ENCODE data around the gene PDE8B. TPM values are rescaled to one million over a fixed set of nuclear protein-coding genes. Genes with fewer than 3 reads are reported as not detected.

PDE8B gene
- total and polyA plus RNA-seq, 2 donors from 2014 or later = 3.7 to 4.5 TPM

DNA sequence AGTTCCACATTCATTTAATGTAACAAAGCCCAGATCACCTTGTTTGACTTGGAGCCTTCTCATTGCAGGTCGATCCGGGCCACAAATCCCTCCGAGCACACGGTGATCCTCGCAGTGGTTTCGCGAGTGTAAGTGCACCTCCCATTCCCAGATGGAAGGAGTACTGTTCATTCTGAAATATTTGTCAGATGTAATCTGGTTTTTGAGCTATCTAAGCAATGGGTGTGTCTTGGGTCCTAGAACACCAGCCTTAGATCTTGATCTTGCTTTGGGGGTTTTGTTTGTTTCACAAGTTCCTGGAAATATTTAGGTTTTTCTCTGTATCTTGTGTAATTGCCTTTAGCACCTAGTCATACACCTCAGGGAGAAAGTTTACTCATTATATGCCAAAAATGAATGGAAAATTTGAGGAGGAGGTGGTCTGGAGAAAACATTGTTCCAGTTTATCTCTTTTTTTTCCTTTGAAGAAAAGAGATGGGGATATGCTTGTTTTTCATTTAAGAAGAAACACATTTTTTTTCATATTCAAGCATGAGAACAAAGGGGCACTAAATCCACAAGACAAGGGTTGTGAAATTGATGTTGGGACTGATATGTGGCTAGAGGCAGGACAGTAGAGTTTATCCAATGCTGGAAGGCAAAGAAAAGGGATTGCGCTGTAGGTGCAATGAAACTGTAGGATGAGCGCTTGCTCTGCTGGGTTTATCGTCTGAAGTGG is 118.6 kb downstream of the PDE8B start:
- no peaks in the 10 kb centered on the region for H3K36me3 ChIP-seq (ENCODE audit: control insufficient read depth in 2 of 3, insufficient read depth in 3 of 3, low read length in 3 of 3)
- intact Hi-C loops (cut with DNase I) = no loop called here
- H3K9ac ChIP-seq (ENCODE audit: low read length in 3 of 3) = no peak overlapping the region
- no peaks in the 10 kb centered on the region for H3K4me1 ChIP-seq (ENCODE audit: control insufficient read depth in 2 of 3, insufficient read depth in 2 of 3, low read depth in 1 of 3, low read length in 3 of 3)
- H3K4me3 ChIP-seq (ENCODE audit: low read length in 3 of 3) = no peak overlapping the region
- DNase-seq = no peak
- no peak overlapping the region for H3K27ac ChIP-seq (ENCODE audit: low read depth in 2 of 2, low read length in 2 of 2)
- TF ChIP-seq, protein P1, sequence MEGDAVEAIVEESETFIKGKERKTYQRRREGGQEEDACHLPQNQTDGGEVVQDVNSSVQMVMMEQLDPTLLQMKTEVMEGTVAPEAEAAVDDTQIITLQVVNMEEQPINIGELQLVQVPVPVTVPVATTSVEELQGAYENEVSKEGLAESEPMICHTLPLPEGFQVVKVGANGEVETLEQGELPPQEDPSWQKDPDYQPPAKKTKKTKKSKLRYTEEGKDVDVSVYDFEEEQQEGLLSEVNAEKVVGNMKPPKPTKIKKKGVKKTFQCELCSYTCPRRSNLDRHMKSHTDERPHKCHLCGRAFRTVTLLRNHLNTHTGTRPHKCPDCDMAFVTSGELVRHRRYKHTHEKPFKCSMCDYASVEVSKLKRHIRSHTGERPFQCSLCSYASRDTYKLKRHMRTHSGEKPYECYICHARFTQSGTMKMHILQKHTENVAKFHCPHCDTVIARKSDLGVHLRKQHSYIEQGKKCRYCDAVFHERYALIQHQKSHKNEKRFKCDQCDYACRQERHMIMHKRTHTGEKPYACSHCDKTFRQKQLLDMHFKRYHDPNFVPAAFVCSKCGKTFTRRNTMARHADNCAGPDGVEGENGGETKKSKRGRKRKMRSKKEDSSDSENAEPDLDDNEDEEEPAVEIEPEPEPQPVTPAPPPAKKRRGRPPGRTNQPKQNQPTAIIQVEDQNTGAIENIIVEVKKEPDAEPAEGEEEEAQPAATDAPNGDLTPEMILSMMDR (IDR thresholded peaks at IDR 0.05; ENCODE audit: borderline replicate concordance, extremely low read depth, insufficient read depth) = no peak
- H3K27me3 ChIP-seq (ENCODE audit: control insufficient read depth, insufficient read depth, low read length) = no peaks in the 10 kb centered on the region
- no peak for FAIRE-seq
- H3K9me3 ChIP-seq (ENCODE audit: control insufficient read depth in 2 of 3, insufficient read depth in 1 of 3, low read length in 3 of 3) = no peaks in the 10 kb centered on the region

DNA sequence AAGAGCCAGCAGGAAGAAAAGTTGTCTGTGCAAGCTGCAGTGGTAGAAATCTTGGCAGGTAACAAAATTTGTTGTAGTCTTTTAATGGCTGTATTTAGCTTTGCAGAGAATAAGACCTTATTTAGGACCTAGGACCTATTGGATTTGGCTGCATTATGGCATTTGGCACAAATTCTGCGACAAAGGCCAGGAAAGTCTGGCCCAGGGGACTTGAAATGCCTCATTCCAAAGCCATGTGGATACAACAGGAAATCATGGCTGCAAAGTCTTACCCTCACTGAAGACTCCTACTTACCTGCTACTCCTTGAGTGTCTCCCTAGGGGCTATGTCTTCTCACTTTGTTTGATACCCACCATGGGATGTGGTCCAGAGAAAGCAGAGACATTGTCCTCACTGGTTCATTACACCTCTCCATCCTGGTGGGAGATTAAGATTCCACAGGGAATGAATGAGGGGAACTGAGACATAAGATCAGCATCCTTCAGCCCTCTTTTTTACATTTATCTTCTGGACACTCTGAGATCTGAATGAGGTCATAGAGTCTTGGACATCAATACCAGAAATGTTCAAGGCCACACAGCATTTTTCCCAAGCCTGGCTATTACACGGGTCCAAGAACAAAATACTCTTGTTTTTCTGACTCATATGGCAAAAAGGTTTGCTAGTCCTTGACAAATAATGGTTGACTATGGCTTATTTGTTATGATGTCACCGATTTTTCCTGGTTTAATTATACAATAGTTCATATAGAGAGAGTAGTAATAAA is 119.4 kb downstream of the PDE8B start:
- no peak overlapping the region for H3K9ac ChIP-seq (ENCODE audit: low read length in 3 of 3)
- no peaks in the 10 kb centered on the region for H3K36me3 ChIP-seq (ENCODE audit: control insufficient read depth in 2 of 3, insufficient read depth in 3 of 3, low read length in 3 of 3)
- DNase-seq = no peak
- no peaks in the 10 kb centered on the region for H3K4me1 ChIP-seq (ENCODE audit: control insufficient read depth in 2 of 3, insufficient read depth in 2 of 3, low read depth in 1 of 3, low read length in 3 of 3)
- intact Hi-C loops (cut with DNase I) = no loop called here
- no peaks in the 10 kb centered on the region for H3K9me3 ChIP-seq (ENCODE audit: control insufficient read depth in 2 of 3, insufficient read depth in 1 of 3, low read length in 3 of 3)
- no peaks in the 10 kb centered on the region for H3K27me3 ChIP-seq (ENCODE audit: control insufficient read depth, insufficient read depth, low read length)
- TF ChIP-seq, protein P1 (IDR thresholded peaks at IDR 0.05; ENCODE audit: borderline replicate concordance, extremely low read depth, insufficient read depth) = no peak
- no peak overlapping the region for H3K27ac ChIP-seq (ENCODE audit: low read depth in 2 of 2, low read length in 2 of 2)
- H3K4me3 ChIP-seq (ENCODE audit: low read length in 3 of 3) = no peak overlapping the region
- no peak for FAIRE-seq

DNA sequence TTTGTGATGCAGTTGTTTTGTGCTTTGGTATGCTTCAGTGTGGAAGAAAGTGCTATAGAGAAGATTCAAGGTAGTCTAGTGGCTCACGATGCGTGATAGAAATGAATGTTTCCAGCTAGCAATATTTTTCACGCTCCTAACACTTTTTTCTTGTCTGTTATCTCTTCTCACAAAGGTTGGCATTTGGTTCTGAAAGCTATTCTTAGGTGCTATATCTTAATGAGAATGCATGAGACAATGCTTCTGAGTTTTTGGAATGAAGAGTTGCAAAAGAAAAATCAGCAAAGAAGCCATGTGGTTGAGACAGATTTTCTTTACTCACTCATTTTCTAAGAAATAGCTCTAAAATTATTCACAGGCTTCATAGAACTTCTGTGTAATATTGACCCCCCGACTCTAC is 122.6 kb downstream of the PDE8B start:
- no peaks in the 10 kb centered on the region for H3K27me3 ChIP-seq (ENCODE audit: control insufficient read depth, insufficient read depth, low read length)
- FAIRE-seq = no peak
- no peak for DNase-seq
- H3K9me3 ChIP-seq (ENCODE audit: control insufficient read depth in 2 of 3, insufficient read depth in 1 of 3, low read length in 3 of 3) = no peaks in the 10 kb centered on the region
- TF ChIP-seq, protein P1 (IDR thresholded peaks at IDR 0.05; ENCODE audit: borderline replicate concordance, extremely low read depth, insufficient read depth) = no peak
- H3K27ac ChIP-seq (ENCODE audit: low read depth in 2 of 2, low read length in 2 of 2) = no peak overlapping the region
- no peak overlapping the region for H3K4me3 ChIP-seq (ENCODE audit: low read length in 3 of 3)
- H3K4me1 ChIP-seq (ENCODE audit: control insufficient read depth in 2 of 3, insufficient read depth in 2 of 3, low read depth in 1 of 3, low read length in 3 of 3) = no peaks in the 10 kb centered on the region
- intact Hi-C loops (cut with DNase I) = no loop called here
- no peak overlapping the region for H3K9ac ChIP-seq (ENCODE audit: low read length in 3 of 3)
- no peaks in the 10 kb centered on the region for H3K36me3 ChIP-seq (ENCODE audit: control insufficient read depth in 2 of 3, insufficient read depth in 3 of 3, low read length in 3 of 3)

Measured in kidney (tissue), 14 donors.